Measurements from ENCODE around the gene NGEF. TPM values are rescaled to one million over a fixed set of nuclear protein-coding genes. Genes with fewer than 3 reads are reported as not detected.

The NGEF gene
- total RNA-seq, 4 donors from 2014 or later = 46.1 to 105 (median 68.8) TPM

DNA sequence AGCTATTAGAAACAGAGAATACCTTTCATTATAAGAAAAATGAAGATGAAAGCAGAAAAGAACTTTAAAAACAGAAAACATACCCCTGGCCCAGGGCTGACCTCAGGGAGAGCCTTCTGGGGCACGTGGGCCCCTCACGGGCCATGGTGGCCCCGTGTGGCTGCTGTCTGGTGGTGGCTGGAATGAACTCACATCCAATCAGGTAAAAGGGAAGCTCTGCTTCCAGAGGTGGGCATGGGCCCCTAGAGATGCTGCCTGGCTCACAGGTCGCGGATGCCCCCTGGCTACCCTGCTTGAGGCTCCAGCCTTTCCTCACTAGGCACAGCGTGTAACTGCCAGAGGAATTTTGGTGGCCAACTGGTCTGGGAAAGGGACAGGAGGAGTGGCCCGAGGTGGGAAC lies 126.4 kb downstream of the NGEF start:
- Histone ChIP-seq H3K36me3 (no peaks in the 10 kb centered on the region), H3K4me3 (no peak overlapping the region), H3K27me3 (peaks cover 5% of the 10 kb centered on the region), H3K9me3 (no peaks in the 10 kb centered on the region), H3K27ac (no peak overlapping the region), H3K4me1 (no peaks in the 10 kb centered on the region)
- WGBS, 2 donors (ENCODE audit: low coverage in 1 of 2) = 65 to 82% methylated on average over 2 to 7 of the region's 7 CpGs
- DNase-seq = no peak
- intact Hi-C loops (cut with DNase I; ENCODE audit: low total_unique reads) = no loop called here
- in situ Hi-C loops (cut with MboI; ENCODE audit: low pct_ligation_motif_present in 1 of 4, low pct_unique_long_range_greater_than_20kb in 1 of 4, low sequenced_read_pairs in 3 of 4) = no loop called here
- TF ChIP-seq POLR2AphosphoS5 (IDR thresholded peaks at IDR 0.05) (no peak), POLR2A (IDR thresholded peaks at IDR 0.05) (no peak), EP300 (IDR thresholded peaks at IDR 0.05; ENCODE audit: low read depth) (no peak)
- TF ChIP-seq, protein P1, sequence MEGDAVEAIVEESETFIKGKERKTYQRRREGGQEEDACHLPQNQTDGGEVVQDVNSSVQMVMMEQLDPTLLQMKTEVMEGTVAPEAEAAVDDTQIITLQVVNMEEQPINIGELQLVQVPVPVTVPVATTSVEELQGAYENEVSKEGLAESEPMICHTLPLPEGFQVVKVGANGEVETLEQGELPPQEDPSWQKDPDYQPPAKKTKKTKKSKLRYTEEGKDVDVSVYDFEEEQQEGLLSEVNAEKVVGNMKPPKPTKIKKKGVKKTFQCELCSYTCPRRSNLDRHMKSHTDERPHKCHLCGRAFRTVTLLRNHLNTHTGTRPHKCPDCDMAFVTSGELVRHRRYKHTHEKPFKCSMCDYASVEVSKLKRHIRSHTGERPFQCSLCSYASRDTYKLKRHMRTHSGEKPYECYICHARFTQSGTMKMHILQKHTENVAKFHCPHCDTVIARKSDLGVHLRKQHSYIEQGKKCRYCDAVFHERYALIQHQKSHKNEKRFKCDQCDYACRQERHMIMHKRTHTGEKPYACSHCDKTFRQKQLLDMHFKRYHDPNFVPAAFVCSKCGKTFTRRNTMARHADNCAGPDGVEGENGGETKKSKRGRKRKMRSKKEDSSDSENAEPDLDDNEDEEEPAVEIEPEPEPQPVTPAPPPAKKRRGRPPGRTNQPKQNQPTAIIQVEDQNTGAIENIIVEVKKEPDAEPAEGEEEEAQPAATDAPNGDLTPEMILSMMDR (IDR thresholded peaks at IDR 0.05) = no peak

DNA sequence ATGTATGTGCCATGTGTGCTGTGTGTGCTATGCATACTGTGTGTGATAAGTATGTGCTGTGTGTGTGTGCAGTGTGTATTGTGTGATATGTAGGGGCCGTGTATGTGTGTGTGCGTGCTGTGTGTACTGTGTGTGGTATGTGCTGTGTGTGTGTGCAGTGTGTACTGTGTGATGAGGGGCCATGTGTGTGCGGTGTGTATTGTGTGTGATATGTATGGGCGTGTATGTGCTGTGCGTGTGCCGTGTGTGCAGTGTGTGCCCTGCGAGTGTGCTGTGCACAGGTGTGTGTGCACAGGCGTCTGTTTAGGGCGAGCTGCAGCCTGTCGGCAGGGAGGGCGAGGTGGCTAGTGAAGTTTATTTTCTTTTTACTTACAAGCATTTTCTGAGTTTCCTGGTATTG lies 126.9 kb downstream of the NGEF start:
- Histone ChIP-seq H3K4me1 (no peaks in the 10 kb centered on the region), H3K36me3 (no peaks in the 10 kb centered on the region), H3K4me3 (no peak overlapping the region), H3K9me3 (no peaks in the 10 kb centered on the region), H3K27ac (no peak overlapping the region), H3K27me3 (peaks cover 3% of the 10 kb centered on the region)
- in situ Hi-C loops (cut with MboI; ENCODE audit: low pct_ligation_motif_present in 1 of 4, low pct_unique_long_range_greater_than_20kb in 1 of 4, low sequenced_read_pairs in 3 of 4) = no loop called here
- intact Hi-C loops (cut with DNase I; ENCODE audit: low total_unique reads) = no loop called here
- 69 to 84% methylated on average over 4 to 11 of the region's 11 CpGs for WGBS, 2 donors (ENCODE audit: low coverage in 1 of 2)
- TF ChIP-seq POLR2AphosphoS5 (IDR thresholded peaks at IDR 0.05) (no peak), POLR2A (IDR thresholded peaks at IDR 0.05) (no peak), EP300 (IDR thresholded peaks at IDR 0.05; ENCODE audit: low read depth) (no peak)
- TF ChIP-seq, protein P1 (IDR thresholded peaks at IDR 0.05) = no peak
- DNase-seq = no peak

DNA sequence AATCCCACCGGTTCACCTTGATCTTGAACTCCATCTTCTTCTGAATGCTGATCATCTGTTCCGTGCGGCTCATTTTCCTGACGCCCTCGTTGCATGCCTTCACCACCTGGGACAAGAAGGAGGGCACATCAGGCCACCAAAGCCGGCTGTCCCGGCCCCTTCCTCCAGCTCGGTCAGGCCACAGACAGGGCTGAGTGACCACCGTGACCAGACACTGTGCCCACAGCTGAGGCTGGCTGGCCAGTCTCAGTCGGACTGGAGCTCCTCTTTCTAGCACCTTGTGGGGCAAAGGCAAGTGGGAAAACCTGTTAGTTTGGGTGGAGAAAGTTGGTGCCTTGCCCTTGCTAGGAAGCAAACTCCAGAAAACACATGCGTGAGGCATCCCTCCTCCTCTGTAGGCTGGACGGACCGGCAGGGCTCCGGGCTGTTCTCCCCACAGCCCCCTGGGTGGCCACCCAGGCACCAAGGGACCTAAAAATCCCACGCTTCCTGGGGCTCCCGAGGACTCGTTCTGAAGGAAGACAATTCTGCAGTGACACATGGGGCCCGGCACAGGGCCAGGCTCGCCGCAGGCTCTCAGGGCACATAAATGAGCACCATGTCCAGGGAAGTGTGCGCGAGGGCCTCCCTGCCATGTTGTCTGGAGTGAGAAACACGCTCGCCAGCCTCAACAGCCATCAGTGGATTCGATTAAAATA lies 127.6 kb downstream of the NGEF start:
- WGBS, 2 donors (ENCODE audit: low coverage in 1 of 2) = 85 to 100% methylated on average over 3 to 25 of the region's 25 CpGs
- intact Hi-C loops (cut with DNase I; ENCODE audit: low total_unique reads) = no loop called here
- H3K27me3 ChIP-seq = no peaks in the 10 kb centered on the region
- DNase-seq = no peak
- in situ Hi-C loops (cut with MboI; ENCODE audit: low pct_ligation_motif_present in 1 of 4, low pct_unique_long_range_greater_than_20kb in 1 of 4, low sequenced_read_pairs in 3 of 4) = no loop called here
- H3K27ac ChIP-seq = no peak overlapping the region
- no peaks in the 10 kb centered on the region for H3K36me3 ChIP-seq
- TF ChIP-seq EP300 (IDR thresholded peaks at IDR 0.05; ENCODE audit: low read depth) (no peak), POLR2AphosphoS5 (IDR thresholded peaks at IDR 0.05) (no peak), POLR2A (IDR thresholded peaks at IDR 0.05) (no peak)
- TF ChIP-seq, protein P1 (IDR thresholded peaks at IDR 0.05) = no peak
- H3K4me3 ChIP-seq = no peak overlapping the region
- no peaks in the 10 kb centered on the region for H3K4me1 ChIP-seq
- no peaks in the 10 kb centered on the region for H3K9me3 ChIP-seq

DNA sequence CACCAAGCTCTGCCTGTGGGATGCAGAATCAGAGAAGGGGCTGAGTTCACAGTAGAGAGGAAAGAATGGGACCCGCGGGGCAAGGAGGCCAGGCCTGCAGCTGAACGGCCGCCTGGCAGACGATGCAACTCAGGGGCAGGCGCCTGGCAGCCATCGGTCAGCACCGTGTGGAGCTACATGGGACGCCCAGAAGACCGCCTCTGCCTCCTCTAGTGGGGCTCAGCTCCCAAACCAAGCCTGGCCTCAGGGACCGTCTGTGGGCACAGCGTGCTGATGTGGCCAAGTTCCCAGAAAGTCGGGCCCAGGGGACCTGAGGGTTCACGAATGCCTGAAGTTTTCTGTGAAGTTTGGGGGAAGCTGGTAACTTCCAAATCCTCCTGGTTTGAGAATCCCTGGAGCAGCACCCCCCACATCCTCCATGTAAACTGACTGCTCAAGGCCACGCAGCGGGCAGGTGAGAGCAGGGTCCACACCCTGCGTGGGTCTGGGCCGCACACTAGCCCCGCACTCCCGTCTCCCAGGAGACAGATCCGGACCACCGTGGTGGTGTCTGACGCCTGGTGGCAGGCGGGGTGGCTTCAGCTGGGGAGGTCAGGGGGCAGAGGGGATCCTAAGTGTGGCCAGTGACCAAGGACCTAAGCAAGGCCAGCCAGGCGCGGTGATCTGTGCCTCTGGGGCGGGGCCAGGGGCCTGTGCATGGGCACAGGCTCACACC lies 128.3 kb downstream of the NGEF start:
- WGBS, 2 donors (ENCODE audit: low coverage in 1 of 2) = 84 to 86% methylated on average over 9 to 27 of the region's 27 CpGs
- Histone ChIP-seq H3K4me1 (no peaks in the 10 kb centered on the region), H3K27ac (no peak overlapping the region), H3K36me3 (no peaks in the 10 kb centered on the region), H3K27me3 (no peaks in the 10 kb centered on the region), H3K9me3 (no peaks in the 10 kb centered on the region), H3K4me3 (no peak overlapping the region)
- TF ChIP-seq POLR2AphosphoS5 (IDR thresholded peaks at IDR 0.05) = no peak
- intact Hi-C loops (cut with DNase I; ENCODE audit: low total_unique reads) = no loop called here
- DNase-seq = no peak
- in situ Hi-C loops (cut with MboI; ENCODE audit: low pct_ligation_motif_present in 1 of 4, low pct_unique_long_range_greater_than_20kb in 1 of 4, low sequenced_read_pairs in 3 of 4) = no loop called here

Data from transverse colon (tissue), 4 donors.